DND-41 (cell line): ENCODE results near the gene CFAP77.

Experiments
- EZH2 ChIP-seq: IDR thresholded peaks from 3 replicates; pipeline ENCODE4 v1.6.1; 2012; ENCODE audit warnings: borderline replicate concordance, low read depth, mild to moderate bottlenecking, moderate library complexity, low read length, inconsistent platforms; ENCODE audit not compliant: severe bottlenecking
- TF ChIP-seq, protein P1 (sequence below): IDR thresholded peaks from 2 replicates; pipeline ENCODE4 v1.5.1; 2012; ENCODE audit warnings: borderline replicate concordance, low read length, moderate library complexity, mild to moderate bottlenecking; ENCODE audit not compliant: poor library complexity, severe bottlenecking; ENCODE audit errors: extremely low read depth

DNA sequence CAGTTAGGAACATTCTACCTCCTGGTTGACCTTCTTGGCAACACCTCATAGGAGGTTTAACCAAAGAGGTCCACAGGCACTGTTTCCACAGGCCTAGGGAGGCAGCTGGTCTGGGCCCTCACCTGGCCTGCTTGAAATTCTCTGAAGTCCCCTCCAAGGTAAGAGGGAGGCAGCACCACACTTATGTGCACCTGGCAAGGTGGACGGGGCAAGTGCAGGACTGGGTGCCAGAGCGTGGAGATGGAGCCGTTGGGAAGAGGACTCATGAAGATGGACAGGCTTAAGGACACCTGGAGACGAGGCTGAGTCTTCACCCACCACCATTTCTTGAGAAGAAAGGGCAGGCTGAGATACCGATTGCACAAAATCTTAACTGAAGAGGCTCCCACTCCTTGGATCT is 165.8 kb downstream of the CFAP77 start:
- TF ChIP-seq, protein P1, sequence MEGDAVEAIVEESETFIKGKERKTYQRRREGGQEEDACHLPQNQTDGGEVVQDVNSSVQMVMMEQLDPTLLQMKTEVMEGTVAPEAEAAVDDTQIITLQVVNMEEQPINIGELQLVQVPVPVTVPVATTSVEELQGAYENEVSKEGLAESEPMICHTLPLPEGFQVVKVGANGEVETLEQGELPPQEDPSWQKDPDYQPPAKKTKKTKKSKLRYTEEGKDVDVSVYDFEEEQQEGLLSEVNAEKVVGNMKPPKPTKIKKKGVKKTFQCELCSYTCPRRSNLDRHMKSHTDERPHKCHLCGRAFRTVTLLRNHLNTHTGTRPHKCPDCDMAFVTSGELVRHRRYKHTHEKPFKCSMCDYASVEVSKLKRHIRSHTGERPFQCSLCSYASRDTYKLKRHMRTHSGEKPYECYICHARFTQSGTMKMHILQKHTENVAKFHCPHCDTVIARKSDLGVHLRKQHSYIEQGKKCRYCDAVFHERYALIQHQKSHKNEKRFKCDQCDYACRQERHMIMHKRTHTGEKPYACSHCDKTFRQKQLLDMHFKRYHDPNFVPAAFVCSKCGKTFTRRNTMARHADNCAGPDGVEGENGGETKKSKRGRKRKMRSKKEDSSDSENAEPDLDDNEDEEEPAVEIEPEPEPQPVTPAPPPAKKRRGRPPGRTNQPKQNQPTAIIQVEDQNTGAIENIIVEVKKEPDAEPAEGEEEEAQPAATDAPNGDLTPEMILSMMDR = no peak
- TF ChIP-seq EZH2 = no peak
